ENCODE data around the gene GPC5. TPM values are rescaled to one million over a fixed set of nuclear protein-coding genes. Genes with fewer than 3 reads are reported as not detected.

GPC5 gene
- polyA plus RNA-seq, 2 of the 4 experiments (the other 2 are of a cell fraction): not detected

- Histone ChIP-seq H3K9me3 (no peaks in the 10 kb centered on the region), H3K4me2 (no peak overlapping the region), H3K4me3 (no peak overlapping the region), H3K27ac (no peak overlapping the region), H3K4me1 (no peaks in the 10 kb centered on the region)
- 0% methylated on average over 1 of the region's 1 CpG for WGBS (ENCODE audit: missing lambda C conversion rate)
- no peak for ATAC-seq
- ChIA-PET CTCF (no interaction called here), POLR2A (no interaction called here)
- TF ChIP-seq RCOR1 (IDR thresholded peaks at IDR 0.05; ENCODE audit: low read depth, low read length) (no peak), RAD21 (conservative IDR thresholded peaks at IDR 0.05 in 1 of 2, IDR thresholded peaks at IDR 0.05 in 1 of 2) (no peak), GATA3 (IDR thresholded peaks at IDR 0.05; ENCODE audit: borderline replicate concordance) (no peak), NPAS2 (CRISPR knock-in tag; IDR thresholded peaks at IDR 0.05; ENCODE audit: borderline replicate concordance) (no peak), HMGXB4 (CRISPR knock-in tag; IDR thresholded peaks at IDR 0.05; ENCODE audit: borderline replicate concordance) (no peak), HES2 (IDR thresholded peaks at IDR 0.05) (no peak), MYC (IDR thresholded peaks at IDR 0.05; ENCODE audit: borderline replicate concordance, low read length) (no peak), KDM1A (IDR thresholded peaks at IDR 0.05; ENCODE audit: low read depth) (no peak), FOXS1 (CRISPR knock-in tag; IDR thresholded peaks at IDR 0.05) (no peak), EP300 (IDR thresholded peaks at IDR 0.05) (no peak), HOXB5 (CRISPR knock-in tag; IDR thresholded peaks at IDR 0.05) (no peak), POLR2A (IDR thresholded peaks at IDR 0.05; ENCODE audit: low read length) (no peak), NFE2L2 (conservative IDR thresholded peaks at IDR 0.05; ENCODE audit: low read length) (no peak), CHD2 (IDR thresholded peaks at IDR 0.05; ENCODE audit: low read length, partially characterized antibody) (no peak), ATOH8 (CRISPR knock-in tag; IDR thresholded peaks at IDR 0.05; ENCODE audit: low read depth) (no peak)
- no peak for DNase-seq (ENCODE audit: low read depth in 1 of 2, low spot score in 1 of 2)
- FAIRE-seq: no peak
These were observed 310.1 kb downstream of the GPC5 start for GRCh38 chr13:91708558-91708957.

GRCh38 chr13:91709180-91709579 is 310.8 kb downstream of the GPC5 start:
- FAIRE-seq (no peak), ATAC-seq (no peak), DNase-seq (ENCODE audit: low read depth in 1 of 2, low spot score in 1 of 2) (no peak)
- Histone ChIP-seq H3K27ac (no peak overlapping the region), H3K4me2 (no peak overlapping the region), H3K4me1 (no peaks in the 10 kb centered on the region), H3K9me3 (no peaks in the 10 kb centered on the region), H3K4me3 (no peak overlapping the region)
- WGBS (ENCODE audit: missing lambda C conversion rate): 27% methylated on average over 3 of the region's 3 CpGs
- TF ChIP-seq TFCP2L1 (CRISPR knock-in tag; IDR thresholded peaks at IDR 0.05): no peak
- POLR2A ChIA-PET: no interaction called here
- CTCF ChIA-PET: no interaction called here

- POLR2A ChIA-PET: no interaction called here
These were observed 312.3 kb downstream of the GPC5 start for GRCh38 chr13:91710733-91711132.

More at GRCh38 chr13:91710733-91711132, 312.3 kb downstream of the GPC5 start:
- Histone ChIP-seq H3K4me1 (no peaks in the 10 kb centered on the region), H3K4me2 (no peak overlapping the region), H3K9me3 (no peaks in the 10 kb centered on the region), H3K27ac (no peak overlapping the region), H3K4me3 (no peak overlapping the region)
- FAIRE-seq (no peak), DNase-seq (ENCODE audit: low read depth in 1 of 2, low spot score in 1 of 2) (no peak), ATAC-seq (no peak)
- CTCF ChIA-PET: no interaction called here
- WGBS (ENCODE audit: missing lambda C conversion rate): 3% methylated on average over 3 of the region's 3 CpGs
- TF ChIP-seq HEYL (CRISPR knock-in tag; IDR thresholded peaks at IDR 0.05): no peak
- TF ChIP-seq PBX3 (IDR thresholded peaks at IDR 0.05): no peak
- TF ChIP-seq HES2 (IDR thresholded peaks at IDR 0.05): no peak
- no peak for TF ChIP-seq RFX5 (IDR thresholded peaks at IDR 0.05)
- no peak for TF ChIP-seq HOXA7 (CRISPR knock-in tag; IDR thresholded peaks at IDR 0.05)
- no peak for TF ChIP-seq KDM1A (IDR thresholded peaks at IDR 0.05; ENCODE audit: low read depth)
- TF ChIP-seq ZNF302 (CRISPR knock-in tag; IDR thresholded peaks at IDR 0.05): no peak
- no peak for TF ChIP-seq HOXB5 (CRISPR knock-in tag; IDR thresholded peaks at IDR 0.05)
- no peak for TF ChIP-seq USF2 (IDR thresholded peaks at IDR 0.05)
- no peak for TF ChIP-seq CBX2 (IDR thresholded peaks at IDR 0.05; ENCODE audit: borderline replicate concordance, low read depth)
- TF ChIP-seq ZSCAN20 (CRISPR knock-in tag; IDR thresholded peaks at IDR 0.05): no peak
- TF ChIP-seq ATOH8 (CRISPR knock-in tag; IDR thresholded peaks at IDR 0.05; ENCODE audit: low read depth): no peak
- TF ChIP-seq HDAC2 (IDR thresholded peaks at IDR 0.05): no peak
- no peak for TF ChIP-seq ZC3H11A (IDR thresholded peaks at IDR 0.05)
- TF ChIP-seq NPAS2 (CRISPR knock-in tag; IDR thresholded peaks at IDR 0.05; ENCODE audit: borderline replicate concordance): no peak

Data from A549 (cell line).